Ascending aorta (tissue), 2 donors: Measurements from ENCODE around the gene DNAH14. TPM values are rescaled to one million over a fixed set of nuclear protein-coding genes. Genes with fewer than 3 reads are reported as not detected.
"Not testable (repeated sequence)": the region's sequence is repeated elsewhere in the genome, so short reads cannot be mapped to it uniquely, and the experiment has no call there.

Source experiments
- DNase-seq, 2 donors: peaks; one replicate each; pipeline ENCODE4 v3.0.0-alpha.2; 2019; ENCODE audit warnings: low spot score in 2 of 2
- H3K27ac ChIP-seq, 2 donors: fragments of 200-600 bp; sonication (generic); one replicate each; pipeline ENCODE4 v1.5.1; 2016 to 2017; ENCODE audit warnings: mild to moderate bottlenecking in 1 of 2
- H3K27me3 ChIP-seq: fragments of 200-600 bp; sonication (generic); one replicate; pipeline ENCODE4 v1.5.1; 2017
- H3K36me3 ChIP-seq, 2 donors: fragments of 200-600 bp; sonication (generic); one replicate each; pipeline ENCODE4 v1.5.1; 2016
- H3K4me1 ChIP-seq, 2 donors: fragments of 200-600 bp; sonication (generic); one replicate each; pipeline ENCODE4 v1.5.1; 2016 to 2017; ENCODE audit warnings: mild to moderate bottlenecking in 1 of 2
- H3K4me3 ChIP-seq, 2 donors: fragments of 200-600 bp; sonication (generic); one replicate each; pipeline ENCODE4 v1.5.1; 2016 to 2017; ENCODE audit warnings: mild to moderate bottlenecking in 1 of 2
- H3K9me3 ChIP-seq, 2 donors: fragments of 200-600 bp; sonication (generic); one replicate each; pipeline ENCODE4 v1.5.1; 2016
- CTCF ChIP-seq, 3 experiments: fragments of 200-600 bp in 2 of 3; fragments of 450-650 bp in 1 of 3; sonication (generic) in 2 of 3; IDR thresholded peaks; one replicate each; pipeline ENCODE4 v1.5.1; 2016 to 2019; ENCODE audit warnings: antibody characterized with exemption in 3 of 3, mild to moderate bottlenecking in 1 of 3, moderate library complexity in 1 of 3
- intact Hi-C: fragments of 100-400 bp; cut with DNase I; formaldehyde crosslinking; loops from one replicate; pipeline ENCODE4 v1.15.1; 2023
- total RNA-seq: library from RNA; depleted of rRNA; stranded (reverse); fragments of >200 nt; gene quantifications from one replicate; pipeline ENCODE4 v1.1.0, GENCODE V29; 2016

Gene DNAH14
- total RNA-seq, 1 donor from 2014 or later = 1.4 TPM

- no peak for DNase-seq
- no peaks in the 10 kb centered on the region for H3K27me3 ChIP-seq
- no peaks in the 10 kb centered on the region for H3K9me3 ChIP-seq
- TF ChIP-seq CTCF (IDR thresholded peaks at IDR 0.05) = no peak
- no peaks in the 10 kb centered on the region for H3K36me3 ChIP-seq
- H3K4me3 ChIP-seq = no peak overlapping the region
- no peaks in the 10 kb centered on the region for H3K4me1 ChIP-seq
- intact Hi-C loops = no loop called here
- no peak overlapping the region for H3K27ac ChIP-seq
These were observed 222.6 kb downstream of the DNAH14 start for GRCh38 chr1:225152061-225152460.

GRCh38 chr1:225155555-225155954, 226.1 kb downstream of the DNAH14 start:
- no peak for DNase-seq
- Histone ChIP-seq H3K27me3 (no peaks in the 10 kb centered on the region), H3K27ac (no peak overlapping the region), H3K4me1 (no peaks in the 10 kb centered on the region), H3K36me3 (no peaks in the 10 kb centered on the region), H3K9me3 (no peaks in the 10 kb centered on the region), H3K4me3 (no peak overlapping the region)
- intact Hi-C loops = no loop called here
- TF ChIP-seq CTCF (IDR thresholded peaks at IDR 0.05) = no peak

- H3K4me3 ChIP-seq = no peak overlapping the region
- TF ChIP-seq CTCF (IDR thresholded peaks at IDR 0.05) = no peak
- H3K4me1 ChIP-seq = no peaks in the 10 kb centered on the region
- H3K27ac ChIP-seq = no peak overlapping the region
- H3K36me3 ChIP-seq = no peaks in the 10 kb centered on the region
- DNase-seq = no peak
- H3K27me3 ChIP-seq = no peaks in the 10 kb centered on the region
- H3K9me3 ChIP-seq = no peaks in the 10 kb centered on the region
- intact Hi-C loops = no loop called here
These were observed 226.8 kb downstream of the DNAH14 start for GRCh38 chr1:225156254-225156653.

GRCh38 chr1:225158291-225158690, 228.8 kb downstream of the DNAH14 start:
- no peaks in the 10 kb centered on the region for H3K27me3 ChIP-seq
- H3K9me3 ChIP-seq = no peaks in the 10 kb centered on the region
- no peaks in the 10 kb centered on the region for H3K4me1 ChIP-seq
- H3K4me3 ChIP-seq = no peak overlapping the region
- no peak for TF ChIP-seq CTCF (IDR thresholded peaks at IDR 0.05)
- DNase-seq = no peak
- H3K27ac ChIP-seq = no peak overlapping the region
- intact Hi-C loops = no loop called here
- H3K36me3 ChIP-seq = no peaks in the 10 kb centered on the region

GRCh38 chr1:225159793-225160192, 230.3 kb downstream of the DNAH14 start:
- intact Hi-C loops = no loop called here
- H3K9me3 ChIP-seq = no peaks in the 10 kb centered on the region
- no peak overlapping the region for H3K27ac ChIP-seq
- no peak for TF ChIP-seq CTCF (IDR thresholded peaks at IDR 0.05)
- DNase-seq = no peak
- no peak overlapping the region for H3K4me3 ChIP-seq
- H3K36me3 ChIP-seq = no peaks in the 10 kb centered on the region
- no peaks in the 10 kb centered on the region for H3K4me1 ChIP-seq
- H3K27me3 ChIP-seq = no peaks in the 10 kb centered on the region

GRCh38 chr1:225177409-225177808, 247.9 kb downstream of the DNAH14 start:
- H3K27ac ChIP-seq, DNase-seq, H3K4me3 ChIP-seq, intact Hi-C loops, H3K4me1 ChIP-seq, H3K9me3 ChIP-seq, H3K36me3 ChIP-seq, H3K27me3 ChIP-seq: not testable (repeated sequence)
